Hematopoietic multipotent progenitor cell treated with erythropoietin and hydrocortisone succinate and interleukin-3 and kit ligand, for 17 days (in vitro differentiated cells): ENCODE measurements around the gene FRMD4A.

Experiments
- DNase-seq: peaks from one replicate; pipeline ENCODE4 v3.0.0-alpha.2; 2015; ENCODE audit warnings: low spot score

The FRMD4A gene

DNA sequence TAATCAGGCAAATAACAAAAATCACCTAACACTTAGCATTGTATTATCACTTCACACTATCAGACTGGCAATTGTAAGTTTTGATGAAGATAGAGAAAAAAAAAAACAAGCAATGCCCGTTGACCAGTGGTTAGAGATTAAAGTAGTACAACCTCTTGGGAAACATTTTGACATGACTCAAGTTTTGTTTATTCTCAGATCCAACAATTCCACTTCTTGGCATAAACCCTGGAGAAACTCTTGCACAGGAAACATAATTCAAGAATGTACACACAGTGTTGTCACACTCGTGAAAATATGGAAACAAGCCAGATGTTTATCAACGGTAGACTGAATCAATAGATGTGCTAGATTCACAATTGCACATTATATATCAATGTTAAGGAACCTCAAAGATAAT, 37.2 kb downstream of the FRMD4A start:
- DNase-seq: no peak

GRCh38 chr10:14291296-14291695, 39.4 kb downstream of the FRMD4A start:
- no peak for DNase-seq

GRCh38 chr10:14285941-14286560, 44.7 kb downstream of the FRMD4A start:
- no peak for DNase-seq

GRCh38 chr10:14282276-14282675, 48.4 kb downstream of the FRMD4A start:
- no peak for DNase-seq

DNA sequence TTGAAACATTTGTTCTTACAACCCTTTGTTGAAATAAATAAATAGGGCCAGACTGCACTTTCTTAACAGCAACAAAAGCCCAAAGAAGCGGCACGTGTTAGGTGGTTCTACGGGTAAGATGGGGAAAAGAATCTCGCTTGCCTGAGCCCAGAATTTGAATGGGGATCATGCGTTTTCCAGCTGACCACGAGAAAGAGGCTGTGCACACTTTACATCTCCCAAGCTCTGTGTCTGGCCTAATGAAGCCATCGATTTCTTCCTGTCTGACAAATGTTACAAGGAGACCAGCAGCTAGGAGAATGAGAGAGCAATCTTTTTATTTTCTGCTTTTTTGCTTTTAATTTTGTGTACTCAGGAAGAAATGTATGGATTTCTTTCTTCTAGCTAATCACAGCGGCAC, 52.2 kb downstream of the FRMD4A start:
- no peak for DNase-seq

DNA sequence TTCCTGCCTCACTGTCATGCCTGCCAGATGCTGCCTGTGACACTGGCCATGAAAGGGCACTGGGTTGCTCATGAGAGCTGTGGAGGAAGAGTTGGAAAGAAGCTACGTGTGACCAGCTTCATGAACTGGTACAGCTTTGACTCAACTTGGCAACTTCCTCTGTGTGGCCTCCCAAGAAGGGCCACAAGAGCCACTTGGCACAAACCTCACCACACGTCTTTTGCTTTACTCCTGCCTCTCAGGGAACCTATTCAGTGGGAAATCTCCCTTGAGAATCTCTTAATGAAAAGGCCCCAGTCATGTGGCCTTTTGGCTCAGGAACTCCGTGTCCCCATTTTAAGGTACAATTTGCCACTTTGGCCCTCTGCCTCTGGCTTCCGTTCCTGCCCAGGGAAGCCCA, 54.5 kb downstream of the FRMD4A start:
- DNase-seq: no peak

GRCh38 chr10:14271621-14272020, 59.1 kb downstream of the FRMD4A start:
- DNase-seq: no peak

GRCh38 chr10:14270370-14270769, 60.4 kb downstream of the FRMD4A start:
- DNase-seq: no peak

DNA sequence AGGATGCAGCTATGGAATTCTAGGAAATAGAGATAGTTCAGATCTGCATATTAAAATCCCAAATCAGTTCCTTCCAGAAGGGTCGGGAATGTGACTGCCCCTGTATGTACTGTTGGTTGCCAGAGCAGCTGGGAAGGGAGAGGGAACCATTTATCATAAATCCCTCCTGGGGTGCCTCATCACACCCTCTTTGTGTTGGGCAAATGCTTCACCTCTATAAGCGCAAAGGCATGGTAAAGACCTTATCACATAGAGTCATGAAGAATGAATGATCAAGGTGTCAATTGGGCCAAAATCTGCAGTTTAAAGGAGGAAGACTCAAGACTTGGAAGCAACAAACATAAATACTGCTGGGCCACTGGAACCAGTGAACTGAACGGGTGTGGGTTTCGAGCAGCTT, 65.0 kb downstream of the FRMD4A start:
- no peak for DNase-seq

GRCh38 chr10:14262836-14263425, 67.8 kb downstream of the FRMD4A start:
- DNase-seq: no peak

- DNase-seq: no peak
Measured at GRCh38 chr10:14261336-14261735, 69.4 kb downstream of the FRMD4A start.

GRCh38 chr10:14259696-14260566, 70.8 kb downstream of the FRMD4A start:
- DNase-seq: no peak

GRCh38 chr10:14254368-14254767, 76.4 kb downstream of the FRMD4A start:
- DNase-seq: no peak

GRCh38 chr10:14253711-14254110, 77.0 kb downstream of the FRMD4A start:
- no peak for DNase-seq

GRCh38 chr10:14253079-14253478, 77.6 kb downstream of the FRMD4A start:
- no peak for DNase-seq

DNA sequence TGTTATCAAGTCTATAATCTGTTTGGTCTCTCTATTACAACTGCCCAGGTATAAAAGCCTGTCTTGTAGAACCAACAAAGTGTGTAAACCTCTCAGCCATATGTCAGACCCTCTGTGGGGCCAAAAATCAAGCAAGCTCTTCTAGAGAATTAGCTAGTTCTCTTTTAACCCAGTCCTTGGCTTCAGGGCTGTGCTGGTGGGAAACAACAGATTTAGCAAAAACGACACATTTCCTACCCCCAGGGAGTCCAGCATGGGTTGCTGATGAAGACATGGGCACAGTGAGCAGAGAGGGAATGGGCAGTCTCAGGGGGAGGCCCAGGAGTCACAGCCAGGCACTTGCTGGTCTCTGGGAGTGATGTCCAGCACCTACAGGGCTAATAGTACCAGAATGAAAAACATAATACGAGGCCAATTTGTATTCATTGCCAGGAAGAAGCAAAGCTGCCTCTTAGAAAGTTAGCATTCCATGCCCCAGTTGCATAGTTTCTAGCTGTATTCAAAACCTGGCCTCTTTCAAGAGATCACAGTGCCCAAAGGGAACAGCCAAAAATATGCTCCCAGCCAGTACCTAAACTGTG, 80.1 kb downstream of the FRMD4A start:
- no peak for DNase-seq

- no peak for DNase-seq
Measured at GRCh38 chr10:14247377-14248116, 83.2 kb downstream of the FRMD4A start.

DNA sequence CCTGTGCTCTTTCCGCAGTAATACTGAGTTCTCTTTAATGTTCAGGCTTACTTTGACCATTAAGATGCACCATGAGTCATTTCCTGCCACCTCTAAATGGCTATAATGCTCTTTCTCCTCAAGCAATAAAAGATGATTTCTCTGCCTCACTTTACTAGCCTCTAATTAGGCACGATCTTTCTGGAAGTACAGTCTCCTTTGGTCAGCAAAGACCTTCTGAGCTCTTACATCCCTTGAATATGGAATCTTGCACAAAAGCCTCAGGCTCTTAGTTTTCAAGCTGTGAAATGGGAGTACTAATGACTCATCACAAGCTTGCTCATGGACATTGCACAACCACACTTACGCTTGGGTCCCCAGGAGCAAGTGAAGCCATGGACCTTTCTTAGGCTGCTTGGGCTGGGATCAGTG, 85.9 kb downstream of the FRMD4A start:
- DNase-seq: no peak

DNA sequence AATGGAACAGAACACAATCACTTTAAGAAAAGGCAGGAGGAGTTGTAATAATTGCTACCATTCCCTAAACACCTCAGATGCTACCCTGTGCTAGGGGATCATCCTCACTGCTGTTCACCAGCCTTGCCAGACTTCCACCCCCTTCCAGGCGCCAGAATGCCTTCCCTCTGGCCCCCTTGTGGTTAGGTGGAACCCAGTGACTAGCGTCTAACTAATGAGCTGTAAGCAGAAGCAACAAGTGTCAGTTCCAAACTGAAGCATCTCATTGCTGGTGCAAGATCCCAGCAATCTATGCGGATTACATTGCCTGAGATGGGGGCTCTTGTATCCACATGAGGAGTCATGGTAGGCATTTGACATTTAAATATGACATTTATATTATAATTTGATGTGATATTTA, 86.6 kb downstream of the FRMD4A start:
- DNase-seq: no peak

GRCh38 chr10:14243221-14243620, 87.5 kb downstream of the FRMD4A start:
- no peak for DNase-seq

- DNase-seq: no peak
Measured at GRCh38 chr10:14241196-14241595, 89.5 kb downstream of the FRMD4A start.
